Erythroblast (primary cell): ENCODE results near the gene TMEM47.

ENCODE experiments used
- GATA1 ChIP-seq: IDR thresholded peaks from 2 replicates; pipeline ENCODE4 v1.6.1; 2011; ENCODE audit warnings: low read depth, mild to moderate bottlenecking, control low read depth, low read length, moderate library complexity
- POLR2A ChIP-seq: IDR thresholded peaks from 2 replicates; pipeline ENCODE4 v1.6.1; 2011; ENCODE audit warnings: mild to moderate bottlenecking, low read length

- TF ChIP-seq POLR2A (no peak), GATA1 (no peak)
Measured at GRCh38 chrX:34629572-34629971, 27.5 kb downstream of the TMEM47 start.
